IPS-NIHi7 (cell line): Measurements from ENCODE around the gene RMI2.

Source experiments
- DNase-seq: peaks from one replicate; pipeline ENCODE4 v3.0.0; 2012; ENCODE audit warnings: mixed read lengths; ENCODE audit errors: extremely low spot score

The RMI2 gene

DNA sequence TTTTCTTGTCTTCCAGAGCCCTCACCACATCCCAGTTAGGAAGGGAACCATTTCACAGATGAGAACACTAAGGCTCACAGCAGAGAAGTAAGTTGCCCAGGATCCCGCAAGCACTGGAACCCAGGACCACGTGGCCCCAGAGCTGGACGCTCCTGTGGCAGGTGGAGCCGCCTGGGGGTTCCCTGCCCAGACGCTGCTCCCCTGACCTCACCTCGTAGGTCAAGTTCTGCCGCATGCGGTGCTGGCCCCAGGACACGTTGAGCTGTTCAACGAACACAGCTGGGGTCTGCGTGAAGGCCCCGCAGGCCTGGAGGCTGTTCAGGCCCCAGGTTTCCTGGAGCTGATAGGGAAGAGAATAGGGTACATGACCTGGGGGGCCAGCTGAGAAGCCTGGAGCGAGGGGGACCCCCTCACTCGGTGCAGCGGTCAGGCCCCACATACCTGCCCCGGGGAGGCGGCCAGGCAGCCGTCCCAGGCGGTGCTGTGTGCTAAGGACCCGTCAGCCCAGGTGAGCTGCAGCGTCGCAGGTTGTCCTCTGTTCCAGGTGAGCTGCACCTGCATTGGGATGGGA, 54.1 kb downstream of the RMI2 start:
- DNase-seq, result no peak

DNA sequence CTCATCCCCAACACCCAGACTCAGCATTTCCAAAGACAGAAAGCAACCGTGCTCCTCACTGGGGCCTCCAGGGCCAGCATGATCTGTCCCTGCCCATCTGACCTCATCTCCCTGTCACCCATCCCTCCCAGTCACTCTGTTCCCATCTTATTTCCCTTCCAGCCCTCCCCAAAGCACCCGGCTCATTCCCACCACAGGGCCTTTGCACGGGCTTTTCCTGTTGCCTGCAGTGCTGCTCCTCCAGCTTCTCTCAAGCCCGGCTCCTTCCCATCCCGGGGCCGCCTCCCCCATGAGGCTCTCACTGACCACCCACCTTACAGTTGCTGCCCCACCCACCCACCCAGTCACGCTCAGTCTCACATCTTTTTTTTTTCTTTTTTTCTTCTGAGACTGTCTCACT, 54.8 kb downstream of the RMI2 start:
- no peak for DNase-seq
